Loucy (cell line): ENCODE results near the gene PRKN.

Experiments used
- EZH2phosphoT487 ChIP-seq: fragments of 200-600 bp; IDR thresholded peaks from 2 replicates; pipeline ENCODE4 v1.6.1; 2018; ENCODE audit warnings: antibody characterized with exemption, mild to moderate bottlenecking, moderate library complexity, borderline replicate concordance
- TF ChIP-seq, protein P1 (sequence below): fragments of 200-600 bp; sonication (generic); conservative IDR thresholded peaks from 2 replicates; pipeline ENCODE4 v1.5.1; 2014; ENCODE audit warnings: mild to moderate bottlenecking, antibody characterized with exemption, low read length

DNA sequence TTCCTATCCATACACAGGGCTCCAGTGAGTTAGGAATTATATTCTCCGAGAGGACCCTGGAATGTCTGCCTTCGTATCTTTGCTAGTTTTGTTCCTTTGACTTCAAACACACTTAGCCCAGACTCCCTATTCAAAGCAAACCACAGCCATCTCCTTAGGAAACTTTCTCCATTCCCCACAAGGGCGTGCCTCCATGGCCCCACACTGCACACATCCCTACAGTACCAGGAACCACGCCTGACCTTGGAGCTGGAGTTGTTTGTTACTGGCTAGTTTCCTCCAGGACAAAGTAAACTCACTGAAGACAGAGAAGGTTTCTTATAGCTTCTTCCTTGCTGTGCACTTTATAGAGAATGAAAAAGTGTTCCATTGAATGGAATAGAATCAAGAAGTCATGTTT lies 1040.9 kb downstream of the PRKN start:
- TF ChIP-seq, protein P1, sequence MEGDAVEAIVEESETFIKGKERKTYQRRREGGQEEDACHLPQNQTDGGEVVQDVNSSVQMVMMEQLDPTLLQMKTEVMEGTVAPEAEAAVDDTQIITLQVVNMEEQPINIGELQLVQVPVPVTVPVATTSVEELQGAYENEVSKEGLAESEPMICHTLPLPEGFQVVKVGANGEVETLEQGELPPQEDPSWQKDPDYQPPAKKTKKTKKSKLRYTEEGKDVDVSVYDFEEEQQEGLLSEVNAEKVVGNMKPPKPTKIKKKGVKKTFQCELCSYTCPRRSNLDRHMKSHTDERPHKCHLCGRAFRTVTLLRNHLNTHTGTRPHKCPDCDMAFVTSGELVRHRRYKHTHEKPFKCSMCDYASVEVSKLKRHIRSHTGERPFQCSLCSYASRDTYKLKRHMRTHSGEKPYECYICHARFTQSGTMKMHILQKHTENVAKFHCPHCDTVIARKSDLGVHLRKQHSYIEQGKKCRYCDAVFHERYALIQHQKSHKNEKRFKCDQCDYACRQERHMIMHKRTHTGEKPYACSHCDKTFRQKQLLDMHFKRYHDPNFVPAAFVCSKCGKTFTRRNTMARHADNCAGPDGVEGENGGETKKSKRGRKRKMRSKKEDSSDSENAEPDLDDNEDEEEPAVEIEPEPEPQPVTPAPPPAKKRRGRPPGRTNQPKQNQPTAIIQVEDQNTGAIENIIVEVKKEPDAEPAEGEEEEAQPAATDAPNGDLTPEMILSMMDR: no peak
- TF ChIP-seq EZH2phosphoT487: no peak
